A549 (cell line): Measurements from ENCODE around the gene TP53RK. TPM values are rescaled to one million over a fixed set of nuclear protein-coding genes. Genes with fewer than 3 reads are reported as not detected.

Experiments used
- ATAC-seq, 2 experiments: fragments of 200-7000 bp in 1 of 2; fragments of >200 bp in 1 of 2; cut with Nextera tagmentation in 1 of 2; cut with Tn5 transposase in 1 of 2; 3 replicates each; pipeline versions ENCODE4 v1.8.0 to v1.9.1; 2018 to 2020; ENCODE audit warnings: mild to moderate bottlenecking in 1 of 2, moderate library complexity in 1 of 2
- CTCF ChIA-PET: fragments of 300-600 bp; sonication (Branson Sonifier 250); formaldehyde crosslinking; extraction: SDS; loops from one replicate; lab custom pipeline; 2021; ENCODE audit warnings: antibody characterized with exemption, inconsistent platforms; lab: Yijun Ruan, JAX
- POLR2A ChIA-PET: fragments of 350-600 bp; formaldehyde crosslinking; extraction: SDS; loops from one replicate; lab custom pipeline; 2021; ENCODE audit warnings: antibody characterized with exemption, inconsistent platforms; lab: Yijun Ruan, JAX
- DNase-seq, 2 experiments: peaks; one replicate each; pipeline versions ENCODE4 v3.0.0 to v3.0.0-alpha.2; 2011 to 2016; ENCODE audit warnings: low read depth in 1 of 2, low spot score in 1 of 2
- FAIRE-seq: peaks from 2 replicates; lab custom pipeline; 2011; peaks lifted over from hg19 to GRCh38; lab: Jason Lieb, UNC
- H3K27ac ChIP-seq, 2 experiments: fragments of >200 bp; sonication (Bioruptor Twin); formaldehyde crosslinking; 3 replicates each; pipeline ENCODE4 v1.5.1; 2016 to 2017
- H3K4me1 ChIP-seq: fragments of >200 bp; sonication (Bioruptor Twin); formaldehyde crosslinking; 3 replicates; pipeline ENCODE4 v1.6.1; 2016
- H3K4me2 ChIP-seq: fragments of >200 bp; sonication (Bioruptor Twin); formaldehyde crosslinking; 3 replicates; pipeline ENCODE4 v1.6.1; 2016
- H3K4me3 ChIP-seq: fragments of >200 bp; sonication (Bioruptor Twin); formaldehyde crosslinking; 3 replicates; pipeline ENCODE4 v1.5.1; 2016
- H3K9me3 ChIP-seq: fragments of >200 bp; sonication (Bioruptor Twin); formaldehyde crosslinking; 3 replicates; pipeline ENCODE4 v1.6.1; 2016
- BCL3 ChIP-seq: fragments of >200 bp; sonication (Bioruptor Twin); formaldehyde crosslinking; IDR thresholded peaks from 3 replicates; pipeline ENCODE4 v1.6.1; 2016
- CBX2 ChIP-seq: fragments of 200-600 bp; sonication (generic); IDR thresholded peaks from 2 replicates; pipeline ENCODE4 v1.6.1; 2016; ENCODE audit warnings: low read depth, mild to moderate bottlenecking, borderline replicate concordance
- CEBPB ChIP-seq, 2 experiments: fragments of >200 bp in 1 of 2; sonication (Bioruptor Twin) in 1 of 2; formaldehyde crosslinking in 1 of 2; IDR thresholded peaks; 2 replicates each; pipeline ENCODE4 v1.6.1; 2012 to 2016
- CHD2 ChIP-seq: fragments of 150-350 bp; IDR thresholded peaks from 2 replicates; pipeline ENCODE4 v1.6.1; 2014; ENCODE audit warnings: low read length; ENCODE audit not compliant: partially characterized antibody
- CHD4 ChIP-seq: fragments of 200-600 bp; sonication (generic); IDR thresholded peaks from 2 replicates; pipeline ENCODE4 v1.6.1; 2016; ENCODE audit warnings: antibody characterized with exemption, mild to moderate bottlenecking, borderline replicate concordance
- E2F6 ChIP-seq: IDR thresholded peaks from 2 replicates; pipeline ENCODE4 v1.6.1; 2012; ENCODE audit warnings: low read depth, borderline replicate concordance
- EHMT2 ChIP-seq: fragments of 200-600 bp; sonication (generic); IDR thresholded peaks from 2 replicates; pipeline ENCODE4 v1.6.1; 2016; ENCODE audit warnings: antibody characterized with exemption, low read depth, mild to moderate bottlenecking, moderate library complexity
- ELK1 ChIP-seq: fragments of 150-350 bp; IDR thresholded peaks from 2 replicates; pipeline ENCODE4 v1.6.1; 2014; ENCODE audit warnings: low read depth, mild to moderate bottlenecking, low read length
- HES2 ChIP-seq: fragments of >200 bp; sonication (Bioruptor Twin); formaldehyde crosslinking; IDR thresholded peaks from 2 replicates; pipeline ENCODE4 v1.6.1; 2016
- HOXA7 ChIP-seq: fragments of 250-450 bp; sonication (Bioruptor Pico); IDR thresholded peaks from 2 replicates; pipeline ENCODE4 v1.5.0; 2020; ENCODE audit warnings: mild to moderate bottlenecking, moderate library complexity
- HOXB13 ChIP-seq: fragments of 250-450 bp; sonication (Bioruptor Pico); IDR thresholded peaks from 2 replicates; pipeline ENCODE4 v1.5.0; 2020; ENCODE audit warnings: low read depth, mild to moderate bottlenecking, moderate library complexity
- HOXB5 ChIP-seq: fragments of 250-450 bp; sonication (Bioruptor Pico); IDR thresholded peaks from 2 replicates; pipeline ENCODE4 v1.5.0; 2020; ENCODE audit warnings: mild to moderate bottlenecking, moderate library complexity
- JUNB ChIP-seq: fragments of >200 bp; sonication (Bioruptor Twin); formaldehyde crosslinking; IDR thresholded peaks from 2 replicates; pipeline ENCODE4 v1.6.1; 2016
- MAX ChIP-seq: IDR thresholded peaks from 2 replicates; pipeline ENCODE4 v1.6.1; 2012
- RFX5 ChIP-seq: fragments of 450-650 bp; IDR thresholded peaks from 2 replicates; pipeline ENCODE4 v1.7.1; 2014; ENCODE audit warnings: antibody characterized with exemption, mild to moderate bottlenecking, moderate library complexity
- SREBF2 ChIP-seq: fragments of 450-650 bp; IDR thresholded peaks from 2 replicates; pipeline ENCODE4 v1.6.1; 2014; ENCODE audit warnings: mild to moderate bottlenecking, moderate library complexity
- TFCP2L1 ChIP-seq: fragments of 250-450 bp; sonication (Bioruptor Pico); IDR thresholded peaks from 2 replicates; pipeline ENCODE4 v1.5.0; 2021; ENCODE audit warnings: mild to moderate bottlenecking
- TP53 ChIP-seq: fragments of 250-450 bp; sonication (Bioruptor Pico); IDR thresholded peaks from 2 replicates; pipeline ENCODE4 v1.5.0; 2021; ENCODE audit warnings: mild to moderate bottlenecking, moderate library complexity
- USF2 ChIP-seq: fragments of 450-650 bp; IDR thresholded peaks from 2 replicates; pipeline ENCODE4 v1.6.1; 2014; ENCODE audit warnings: antibody characterized with exemption
- ZC3H11A ChIP-seq: fragments of 450-650 bp; IDR thresholded peaks from 2 replicates; pipeline ENCODE4 v1.6.1; 2014; ENCODE audit warnings: antibody characterized with exemption, mild to moderate bottlenecking
- ZFP36 ChIP-seq: fragments of 450-650 bp; IDR thresholded peaks from 2 replicates; pipeline ENCODE4 v1.6.1; 2014; ENCODE audit warnings: borderline replicate concordance; ENCODE audit not compliant: partially characterized antibody
- ZNF302 ChIP-seq: fragments of 250-450 bp; sonication (Bioruptor Pico); IDR thresholded peaks from 2 replicates; pipeline ENCODE4 v1.9.0; 2021; ENCODE audit warnings: inconsistent platforms, mild to moderate bottlenecking, moderate library complexity
- ZSCAN20 ChIP-seq: fragments of 250-450 bp; sonication (Bioruptor Pico); IDR thresholded peaks from 2 replicates; pipeline ENCODE4 v1.8.0; 2022; ENCODE audit warnings: mild to moderate bottlenecking, moderate library complexity
- WGBS: methylation state at CpG from one replicate; pipeline ENCODE4 v1.1.6; 2017; ENCODE audit errors: missing lambda C conversion rate; 5-methylcytosine and 5-hydroxymethylcytosine counted together
- polyA plus RNA-seq, 4 experiments: library from polyadenylated mRNA; depleted of rRNA in 3 of 4; stranded (reverse); fragments of >200 nt; fragmentation: RNase III in 1 of 4; extraction: RNeasy Plus Mini Kit Qiagen cat#74134 plus additional on column Dnase treatment in 1 of 4; gene quantifications; 2 replicates in 3 of 4; 3 replicates in 1 of 4; pipeline ENCODE4 v1.2.3, GENCODE V29; 2011 to 2017

The TP53RK gene
- polyA plus RNA-seq, 2 of the 4 experiments (the other 2 are of a cell fraction) = 9.8 to 11.8 TPM

GRCh38 chr20:46646122-46646521 lies 43.1 kb downstream of the TP53RK start:
- no peak overlapping the region for H3K27ac ChIP-seq
- H3K9me3 ChIP-seq = no peaks in the 10 kb centered on the region
- 35% methylated on average over 4 of the region's 4 CpGs for WGBS
- ATAC-seq (no peak), FAIRE-seq (no peak), DNase-seq (no peak)
- TF ChIP-seq ZSCAN20 (CRISPR knock-in tag) (no peak), CHD2 (no peak), SREBF2 (no peak), TFCP2L1 (CRISPR knock-in tag) (no peak), CBX2 (no peak), HES2 (no peak), RFX5 (no peak), ELK1 (no peak), ZFP36 (no peak), E2F6 (no peak), EHMT2 (no peak), MAX (no peak), USF2 (no peak), ZNF302 (CRISPR knock-in tag) (no peak), JUNB (no peak), HOXB13 (no peak), HOXA7 (CRISPR knock-in tag) (no peak), HOXB5 (CRISPR knock-in tag) (no peak), CHD4 (no peak)
- no peak overlapping the region for H3K4me3 ChIP-seq
- ChIA-PET CTCF (interaction anchor here (1.2 kb wide), 1 partner anchor 43 kb away, joined by 3 read pairs; no protein-coding TSS in a partner anchor), POLR2A (no interaction called here)
- H3K4me2 ChIP-seq = no peak overlapping the region
- no peaks in the 10 kb centered on the region for H3K4me1 ChIP-seq

GRCh38 chr20:46644733-46645132 lies 44.5 kb downstream of the TP53RK start:
- Histone ChIP-seq H3K4me3 (no peak overlapping the region), H3K9me3 (no peaks in the 10 kb centered on the region), H3K27ac (no peak overlapping the region), H3K4me2 (no peak overlapping the region), H3K4me1 (no peaks in the 10 kb centered on the region)
- ATAC-seq (no peak), FAIRE-seq (no peak), DNase-seq (no peak)
- ChIA-PET CTCF (interaction anchor here (1.0 kb wide), 1 partner anchor 36 kb away, joined by 4 read pairs; no protein-coding TSS in a partner anchor), POLR2A (no interaction called here)
- TF ChIP-seq CEBPB (IDR thresholded peaks at IDR 0.05) = no peak
- TF ChIP-seq MAX = no peak
- no peak for TF ChIP-seq TP53 (CRISPR knock-in tag)
- no peak for TF ChIP-seq USF2
- TF ChIP-seq BCL3 = no peak
- TF ChIP-seq ZC3H11A = no peak
- WGBS = 18% methylated on average over 1 of the region's 1 CpG
